NCI-H1930 (cell line): ENCODE data around the gene CCSER2.
A peak's percentile ranks its signal among the peaks of the same experiment; 100 is the strongest.

ENCODE experiments used
- DNase-seq, 2 experiments: peaks; one replicate each; lab custom pipeline; 2025; lab: John Stamatoyannopoulos, UW

CCSER2 gene

GRCh38 chr10:84548869-84549268 is 220.5 kb downstream of the CCSER2 start:
- DNase-seq: no peak

GRCh38 chr10:84549368-84550165 is 221.2 kb downstream of the CCSER2 start:
- DNase-seq: no peak

- DNase-seq: no peak
Measured at GRCh38 chr10:84550756-84551436, 222.5 kb downstream of the CCSER2 start.

- DNase-seq: no peak
Measured at GRCh38 chr10:84551437-84552120, 223.2 kb downstream of the CCSER2 start.

GRCh38 chr10:84552478-84552877 is 224.1 kb downstream of the CCSER2 start:
- no peak for DNase-seq

GRCh38 chr10:84562592-84562991 is 234.2 kb downstream of the CCSER2 start:
- DNase-seq: no peak

- peak; percentile 8 to 20 for DNase-seq
Measured at GRCh38 chr10:84563355-84563754, 235.0 kb downstream of the CCSER2 start.

GRCh38 chr10:84563868-84564267 is 235.5 kb downstream of the CCSER2 start:
- no peak for DNase-seq

GRCh38 chr10:84565881-84566582 is 237.6 kb downstream of the CCSER2 start:
- no peak for DNase-seq

- no peak for DNase-seq
Measured at GRCh38 chr10:84567133-84567532, 238.7 kb downstream of the CCSER2 start.
